T1000 (cell line): Measurements from ENCODE around the gene SCRG1.

ENCODE experiments used
- DNase-seq: peaks from one replicate; lab custom pipeline; 2025; ENCODE audit warnings: mixed read lengths; lab: John Stamatoyannopoulos, UW

Gene SCRG1

GRCh38 chr4:173411106-173411693, 12.3 kb upstream of the SCRG1 start:
- no peak for DNase-seq

GRCh38 chr4:173410079-173410478, 11.2 kb upstream of the SCRG1 start:
- DNase-seq: no peak

- DNase-seq: no peak
These were observed 7.1 kb upstream of the SCRG1 start for GRCh38 chr4:173405840-173406606.

GRCh38 chr4:173404296-173404865, 5.5 kb upstream of the SCRG1 start:
- no peak for DNase-seq

GRCh38 chr4:173403051-173403450, 4.1 kb upstream of the SCRG1 start:
- no peak for DNase-seq

- no peak for DNase-seq
These were observed 2.1 kb upstream of the SCRG1 start for GRCh38 chr4:173401063-173401462.

- no peak for DNase-seq
These were observed 696 bp downstream of the SCRG1 start for GRCh38 chr4:173398220-173398619.

- DNase-seq: no peak
These were observed 1.3 kb downstream of the SCRG1 start for GRCh38 chr4:173397604-173398003.

GRCh38 chr4:173391701-173392100, 7.2 kb downstream of the SCRG1 start:
- no peak for DNase-seq

- no peak for DNase-seq
These were observed 12.2 kb downstream of the SCRG1 start for GRCh38 chr4:173386751-173387150.

GRCh38 chr4:173382349-173382748, 16.6 kb downstream of the SCRG1 start:
- DNase-seq: no peak

GRCh38 chr4:173381610-173382009, 17.3 kb downstream of the SCRG1 start:
- no peak for DNase-seq

GRCh38 chr4:173380987-173381386, 17.9 kb downstream of the SCRG1 start:
- DNase-seq: no peak

GRCh38 chr4:173379929-173380328, 19.0 kb downstream of the SCRG1 start:
- DNase-seq: no peak

- DNase-seq: no peak
These were observed 24.3 kb downstream of the SCRG1 start for GRCh38 chr4:173374588-173374987.

GRCh38 chr4:173371292-173372192, 27.4 kb downstream of the SCRG1 start:
- peak; percentile 22 for DNase-seq

- DNase-seq: peak; percentile 91
These were observed 28.2 kb downstream of the SCRG1 start, which contains the start of gene SAP30 for GRCh38 chr4:173370477-173371291. Gene SAP30 (plus strand): TSS chr4:173370954. CDS start chr4:173371183, 229 bp downstream.

GRCh38 chr4:173370130-173370476, 28.8 kb downstream of the SCRG1 start:
- no peak for DNase-seq

GRCh38 chr4:173367946-173368345, 31.0 kb downstream of the SCRG1 start:
- DNase-seq: no peak

GRCh38 chr4:173367285-173367684, 31.6 kb downstream of the SCRG1 start:
- no peak for DNase-seq

GRCh38 chr4:173365359-173365996, 33.4 kb downstream of the SCRG1 start:
- no peak for DNase-seq
